LNCAP (cell line): ENCODE results near the gene C16orf96.

ENCODE experiments used
- CTCF ChIP-seq: fragments of 450-650 bp; IDR thresholded peaks from 2 replicates; pipeline ENCODE4 v1.5.1; 2017; ENCODE audit warnings: mild to moderate bottlenecking

Gene C16orf96

GRCh38 chr16:4529085-4530060 is 26.8 kb upstream of the C16orf96 start:
- TF ChIP-seq CTCF, result no peak

DNA sequence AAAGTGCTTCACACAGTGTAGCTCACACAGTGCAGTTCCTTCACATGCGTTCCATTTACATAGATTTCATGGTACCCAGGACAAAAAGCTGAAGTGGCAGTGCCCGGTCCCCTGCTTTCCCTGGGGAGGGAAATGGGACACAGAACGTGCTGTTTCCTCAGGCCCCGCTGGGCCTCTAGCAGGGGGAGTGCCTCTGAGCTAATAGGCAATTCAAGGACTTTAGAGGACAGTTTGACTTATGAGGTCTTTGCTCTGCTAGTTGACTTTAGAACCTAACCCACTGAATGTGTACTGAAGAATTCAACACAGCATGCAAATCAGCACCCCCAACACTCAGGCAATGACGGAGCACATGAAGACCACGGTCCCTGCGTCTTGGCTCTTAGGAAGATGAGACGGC is 24.3 kb upstream of the C16orf96 start:
- TF ChIP-seq CTCF, result no peak

DNA sequence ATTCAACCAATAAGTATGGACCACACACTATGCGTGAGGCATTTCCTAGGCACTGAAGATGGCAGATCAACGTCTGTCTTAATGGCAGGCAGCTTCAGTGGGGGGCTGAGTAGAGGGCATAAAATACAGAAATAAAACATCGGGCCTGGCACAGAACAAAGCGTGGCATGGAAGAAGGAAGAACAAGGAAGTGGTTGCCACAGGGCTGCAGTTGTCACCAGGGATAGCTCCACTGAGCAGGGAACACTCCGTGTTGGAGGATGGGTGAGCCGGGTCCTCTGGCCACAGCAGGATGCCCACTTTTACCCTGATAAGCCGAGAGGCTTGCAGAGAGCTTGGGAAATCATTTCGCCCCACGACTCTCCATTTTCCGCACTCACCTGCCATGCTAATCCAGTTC is 23.9 kb upstream of the C16orf96 start:
- TF ChIP-seq CTCF, result no peak

DNA sequence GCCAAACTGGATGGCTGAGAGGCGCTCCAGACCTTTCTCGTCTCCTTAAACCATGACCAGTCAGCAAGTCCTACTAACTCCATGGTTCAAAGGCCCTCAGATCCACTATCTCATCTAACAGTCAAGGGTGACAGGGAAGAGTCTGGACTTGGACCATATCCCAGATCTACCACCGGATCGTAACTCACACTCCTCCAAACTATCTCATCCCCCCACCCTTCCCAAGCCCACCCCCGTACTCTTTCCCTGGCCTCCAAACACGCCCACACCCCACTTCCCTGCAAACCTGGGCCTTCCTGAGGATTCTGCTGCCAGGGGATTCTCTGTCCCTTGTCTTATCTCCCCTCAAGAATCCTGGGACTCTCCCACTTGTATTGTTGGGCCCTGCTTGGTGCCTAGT is 22.6 kb upstream of the C16orf96 start:
- TF ChIP-seq CTCF, result no peak

- TF ChIP-seq CTCF, result no peak
These were observed 21.9 kb upstream of the C16orf96 start for GRCh38 chr16:4534151-4534790.

DNA sequence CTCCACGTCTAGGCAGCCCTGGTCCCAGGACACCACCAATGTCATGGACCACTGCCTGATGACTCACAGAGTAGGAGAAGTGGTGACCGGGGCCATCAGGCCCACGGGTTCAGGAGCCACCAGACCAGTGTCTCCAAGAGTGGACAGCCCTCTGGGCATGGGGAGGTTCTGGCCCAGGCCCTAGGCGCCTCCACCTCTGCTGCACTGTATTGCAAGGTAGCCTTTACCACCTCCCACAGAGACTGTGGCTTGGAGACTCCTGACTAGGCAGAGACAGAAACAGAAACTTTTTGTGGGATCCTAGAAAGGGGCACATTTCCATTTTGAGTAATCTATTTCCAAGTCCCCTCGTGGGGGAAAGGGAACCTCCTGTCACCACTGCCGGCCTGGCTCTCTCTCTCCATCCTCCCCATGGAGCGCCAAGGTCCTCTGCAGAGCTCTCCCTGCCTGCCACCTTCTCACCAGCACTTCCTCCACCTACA is 20.5 kb upstream of the C16orf96 start:
- no peak for TF ChIP-seq CTCF

GRCh38 chr16:4536391-4537106 is 19.6 kb upstream of the C16orf96 start:
- no peak for TF ChIP-seq CTCF
